ENCODE results near the gene ZIC4. TPM values are rescaled to one million over a fixed set of nuclear protein-coding genes. Genes with fewer than 3 reads are reported as not detected.

The ZIC4 gene
- total and polyA plus RNA-seq, 9 of the 15 experiments (the other 6 are each of a cell fraction or from before 2014, with no cell fraction given), result not detected

DNA sequence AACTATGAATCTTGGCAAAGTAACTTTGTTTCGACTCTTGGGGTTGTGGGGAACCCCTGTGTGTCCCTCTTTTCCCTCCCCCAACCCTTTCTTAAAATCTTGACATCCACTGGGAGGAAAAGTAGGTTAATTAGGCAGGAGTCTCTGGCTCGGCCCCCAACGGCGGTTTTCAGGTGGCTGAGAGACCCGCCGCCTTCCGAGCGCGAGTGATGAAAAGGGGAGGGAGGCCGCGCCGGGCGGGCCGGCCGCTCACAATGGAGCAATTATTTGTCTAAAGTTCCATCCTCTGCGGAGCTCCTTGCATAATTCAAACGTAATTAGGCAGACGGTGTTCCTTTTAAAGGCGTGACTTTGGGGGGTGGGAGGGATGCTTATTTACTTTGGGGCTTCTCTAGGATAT, 51.7 kb downstream of the ZIC4 start:
- Histone ChIP-seq H3K9ac (ENCODE audit: insufficient read depth in 1 of 2, low read depth in 2 of 2, low read length in 2 of 2) (no peak overlapping the region), H3K79me2 (ENCODE audit: control insufficient read depth, insufficient read depth, low read length) (no peaks in the 10 kb centered on the region), H3K4me1 (replicated peaks in 1 of 2; ENCODE audit: control insufficient read depth in 2 of 2, insufficient read depth in 2 of 2, low read length in 2 of 2) (no peaks in the 10 kb centered on the region), H3K9me1 (ENCODE audit: control insufficient read depth, insufficient read depth, low read length) (no peaks in the 10 kb centered on the region), H3K4me3 (no peak overlapping the region), H3K9me3 (replicated peaks; ENCODE audit: control insufficient read depth, insufficient read depth, low read depth, low read length) (no peaks in the 10 kb centered on the region), H3K27me3 (ENCODE audit: control insufficient read depth in 2 of 2, insufficient read depth in 2 of 2, low read length in 2 of 2) (peaks cover 0 to 21% of the 10 kb centered on the region in 2 experiments; a peak in 3 of 5 replicates), H4K20me1 (replicated peaks; ENCODE audit: control insufficient read depth, insufficient read depth, low read length) (no peaks in the 10 kb centered on the region), H3K36me3 (ENCODE audit: control insufficient read depth, insufficient read depth, low read length) (no peaks in the 10 kb centered on the region), H2AFZ (ENCODE audit: low read depth, low read length) (no peak overlapping the region), H3K27ac (ENCODE audit: extremely low read depth, low read depth, low read length) (no peak overlapping the region), H3K4me2 (ENCODE audit: insufficient read depth, low read length) (no peak overlapping the region)
- ATAC-seq (no peak), FAIRE-seq (no peak), DNase-seq (ENCODE audit: extremely low read depth in 1 of 4, low spot score in 3 of 4) (no peak)
- WGBS (ENCODE audit: insufficient coverage, low coverage, missing lambda C conversion rate), result 2% methylated on average over 6 of the region's 19 CpGs
- intact Hi-C loops (cut with micrococcal nuclease) (no loop called here), in situ Hi-C loops (cut with MboI) (no loop called here)
- TF ChIP-seq, protein P1, sequence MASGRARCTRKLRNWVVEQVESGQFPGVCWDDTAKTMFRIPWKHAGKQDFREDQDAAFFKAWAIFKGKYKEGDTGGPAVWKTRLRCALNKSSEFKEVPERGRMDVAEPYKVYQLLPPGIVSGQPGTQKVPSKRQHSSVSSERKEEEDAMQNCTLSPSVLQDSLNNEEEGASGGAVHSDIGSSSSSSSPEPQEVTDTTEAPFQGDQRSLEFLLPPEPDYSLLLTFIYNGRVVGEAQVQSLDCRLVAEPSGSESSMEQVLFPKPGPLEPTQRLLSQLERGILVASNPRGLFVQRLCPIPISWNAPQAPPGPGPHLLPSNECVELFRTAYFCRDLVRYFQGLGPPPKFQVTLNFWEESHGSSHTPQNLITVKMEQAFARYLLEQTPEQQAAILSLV (tag; IDR thresholded peaks at IDR 0.05), result no peak
- TF ChIP-seq GATA2 (CRISPR knock-in tag; IDR thresholded peaks at IDR 0.05) (no peak), MCM5 (IDR thresholded peaks at IDR 0.05; ENCODE audit: low read depth) (no peak), U2AF2 (optimal IDR thresholded peaks at IDR 0.05; ENCODE audit: low read depth, low read length) (no peak), MTA1 (IDR thresholded peaks at IDR 0.05; ENCODE audit: borderline replicate concordance) (no peak), HDAC1 (IDR thresholded peaks at IDR 0.05) (no peak), TEAD4 (IDR thresholded peaks at IDR 0.05; ENCODE audit: low read length) (no peak), TEAD4 (CRISPR knock-in tag; IDR thresholded peaks at IDR 0.05; ENCODE audit: borderline replicate concordance) (no peak), CTBP1 (IDR thresholded peaks at IDR 0.05; ENCODE audit: borderline replicate concordance) (no peak), RBM34 (IDR thresholded peaks at IDR 0.05; ENCODE audit: borderline replicate concordance, insufficient read depth, low read length) (no peak), TCF7L2 (IDR thresholded peaks at IDR 0.05; ENCODE audit: low read depth, low read length) (no peak), ZNF561 (CRISPR knock-in tag; conservative IDR thresholded peaks at IDR 0.05) (no peak), ZNF140 (CRISPR knock-in tag; IDR thresholded peaks at IDR 0.05) (no peak)
- TF ChIP-seq, protein P2, sequence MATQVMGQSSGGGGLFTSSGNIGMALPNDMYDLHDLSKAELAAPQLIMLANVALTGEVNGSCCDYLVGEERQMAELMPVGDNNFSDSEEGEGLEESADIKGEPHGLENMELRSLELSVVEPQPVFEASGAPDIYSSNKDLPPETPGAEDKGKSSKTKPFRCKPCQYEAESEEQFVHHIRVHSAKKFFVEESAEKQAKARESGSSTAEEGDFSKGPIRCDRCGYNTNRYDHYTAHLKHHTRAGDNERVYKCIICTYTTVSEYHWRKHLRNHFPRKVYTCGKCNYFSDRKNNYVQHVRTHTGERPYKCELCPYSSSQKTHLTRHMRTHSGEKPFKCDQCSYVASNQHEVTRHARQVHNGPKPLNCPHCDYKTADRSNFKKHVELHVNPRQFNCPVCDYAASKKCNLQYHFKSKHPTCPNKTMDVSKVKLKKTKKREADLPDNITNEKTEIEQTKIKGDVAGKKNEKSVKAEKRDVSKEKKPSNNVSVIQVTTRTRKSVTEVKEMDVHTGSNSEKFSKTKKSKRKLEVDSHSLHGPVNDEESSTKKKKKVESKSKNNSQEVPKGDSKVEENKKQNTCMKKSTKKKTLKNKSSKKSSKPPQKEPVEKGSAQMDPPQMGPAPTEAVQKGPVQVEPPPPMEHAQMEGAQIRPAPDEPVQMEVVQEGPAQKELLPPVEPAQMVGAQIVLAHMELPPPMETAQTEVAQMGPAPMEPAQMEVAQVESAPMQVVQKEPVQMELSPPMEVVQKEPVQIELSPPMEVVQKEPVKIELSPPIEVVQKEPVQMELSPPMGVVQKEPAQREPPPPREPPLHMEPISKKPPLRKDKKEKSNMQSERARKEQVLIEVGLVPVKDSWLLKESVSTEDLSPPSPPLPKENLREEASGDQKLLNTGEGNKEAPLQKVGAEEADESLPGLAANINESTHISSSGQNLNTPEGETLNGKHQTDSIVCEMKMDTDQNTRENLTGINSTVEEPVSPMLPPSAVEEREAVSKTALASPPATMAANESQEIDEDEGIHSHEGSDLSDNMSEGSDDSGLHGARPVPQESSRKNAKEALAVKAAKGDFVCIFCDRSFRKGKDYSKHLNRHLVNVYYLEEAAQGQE (IDR thresholded peaks at IDR 0.05; ENCODE audit: borderline replicate concordance), result no peak
- TF ChIP-seq, protein P2 (CRISPR knock-in tag; IDR thresholded peaks at IDR 0.05; ENCODE audit: low read depth), result no peak
- POLR2A ChIA-PET, result no interaction called here
- BruUV-seq (replicated peaks), result no TSS peak
- CTCF ChIA-PET (ENCODE audit: low intra/inter-chr PET ratio), result no interaction called here

All from K562 (cell line).